Forelimb muscle (tissue), 1 donor: ENCODE data around the gene TBC1D20. TPM values are rescaled to one million over a fixed set of nuclear protein-coding genes. Genes with fewer than 3 reads are reported as not detected.
"Not testable (repeated sequence)": the region's sequence is repeated elsewhere in the genome, so short reads cannot be mapped to it uniquely, and the experiment has no call there.

ENCODE experiments used
- DNase-seq: peaks from one replicate; pipeline ENCODE4 v3.0.0-alpha.2; 2013; ENCODE audit warnings: low read depth
- polyA plus RNA-seq: library from polyadenylated mRNA; unstranded; fragments of 120-200 nt; gene quantifications from one replicate; pipeline ENCODE4 v1.2.1, GENCODE V29; 2013; ENCODE audit not compliant: insufficient read length

Gene TBC1D20
- polyA plus RNA-seq, 1 donor, result 28.8 TPM

- not testable (repeated sequence) for DNase-seq
These were observed 14.4 kb upstream of the TBC1D20 start for GRCh38 chr20:476561-477249.

- DNase-seq, result no peak
These were observed 13.4 kb upstream of the TBC1D20 start for GRCh38 chr20:475463-476357.

GRCh38 chr20:474581-474980, 12.2 kb upstream of the TBC1D20 start:
- DNase-seq, result no peak

- DNase-seq, result no peak
These were observed 10.6 kb upstream of the TBC1D20 start for GRCh38 chr20:472889-473292.

- no peak for DNase-seq
These were observed 10.0 kb upstream of the TBC1D20 start for GRCh38 chr20:472137-472846.

- DNase-seq, result no peak
These were observed 7.6 kb upstream of the TBC1D20 start for GRCh38 chr20:469746-470490.

- DNase-seq, result no peak
These were observed 5.4 kb upstream of the TBC1D20 start for GRCh38 chr20:467755-468154.

- DNase-seq, result no peak
These were observed 807 bp downstream of the TBC1D20 start for GRCh38 chr20:461254-462198.

- DNase-seq, result no peak
These were observed 1.6 kb downstream of the TBC1D20 start for GRCh38 chr20:460707-461106.

- no peak for DNase-seq
These were observed 2.2 kb downstream of the TBC1D20 start for GRCh38 chr20:460180-460579.

- DNase-seq, result no peak
These were observed 3.6 kb downstream of the TBC1D20 start for GRCh38 chr20:458776-459175.

- DNase-seq, result no peak
These were observed 7.4 kb downstream of the TBC1D20 start for GRCh38 chr20:454951-455350.

- not testable (repeated sequence) for DNase-seq
These were observed 10.3 kb downstream of the TBC1D20 start for GRCh38 chr20:452021-452420.

- no peak for DNase-seq
These were observed 16.6 kb downstream of the TBC1D20 start for GRCh38 chr20:445514-446336.

- DNase-seq, result no peak
These were observed 17.4 kb downstream of the TBC1D20 start for GRCh38 chr20:444862-445426.

GRCh38 chr20:444117-444516, 18.2 kb downstream of the TBC1D20 start:
- DNase-seq, result no peak

GRCh38 chr20:443223-443775, 19.0 kb downstream of the TBC1D20 start:
- DNase-seq, result no peak

- DNase-seq, result no peak
These were observed 21.7 kb downstream of the TBC1D20 start for GRCh38 chr20:440636-441035.

GRCh38 chr20:440148-440547, 22.2 kb downstream of the TBC1D20 start:
- DNase-seq, result no peak
